Measurements from ENCODE around the gene UBE2F.

DNA sequence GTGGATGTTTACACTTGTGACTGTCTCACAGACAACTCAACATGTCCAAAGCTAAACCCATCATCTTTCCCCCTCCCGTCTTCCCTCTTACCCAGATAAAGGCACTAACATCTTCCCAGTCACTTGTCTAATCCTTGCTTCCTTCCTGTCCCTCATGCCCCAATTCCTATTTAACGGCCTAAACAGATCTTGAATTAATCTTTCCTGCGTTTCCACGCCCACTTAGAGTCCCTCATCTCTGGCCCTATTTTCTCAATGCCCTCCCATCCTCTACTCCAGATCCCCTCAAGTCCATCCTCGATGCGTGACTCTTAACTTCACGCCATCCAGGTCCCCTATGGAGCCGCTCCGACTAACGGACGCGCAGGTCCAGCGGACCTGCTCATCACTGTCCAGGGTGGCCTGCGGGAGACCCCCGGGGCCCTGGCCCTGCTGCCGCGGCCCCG lies 93.3 kb downstream of the UBE2F start:
- no peak for TF ChIP-seq TAF1 (IDR thresholded peaks at IDR 0.05; ENCODE audit: borderline replicate concordance, insufficient read depth, low read length)
- no peak for TF ChIP-seq POLR2AphosphoS5 (IDR thresholded peaks at IDR 0.05; ENCODE audit: low read depth, low read length)
